K562 (cell line): ENCODE measurements around the gene WDR46. TPM values are rescaled to one million over a fixed set of nuclear protein-coding genes. Genes with fewer than 3 reads are reported as not detected.

Experiments used
- ARNT ChIP-seq, 2 experiments: fragments of 450-650 bp; IDR thresholded peaks; 2 replicates each; pipeline ENCODE4 v1.6.1; 2016; ENCODE audit warnings: mild to moderate bottlenecking in 1 of 2
- ATF1 ChIP-seq, 2 experiments: fragments of 450-650 bp in 1 of 2; IDR thresholded peaks; 2 replicates each; pipeline ENCODE4 v1.6.1; 2016; ENCODE audit warnings: missing compliant biosample characterization in 1 of 2, missing genetic modification characterization in 1 of 2
- KDM5B ChIP-seq: fragments of 200-600 bp; sonication (generic); IDR thresholded peaks from 2 replicates; pipeline ENCODE4 v1.6.1; 2012; ENCODE audit warnings: low read depth, mild to moderate bottlenecking, moderate library complexity, low read length, control low read depth, inconsistent platforms; ENCODE audit not compliant: insufficient replicate concordance
- KLF13 ChIP-seq: fragments of 450-650 bp; IDR thresholded peaks from 2 replicates; pipeline ENCODE4 v1.6.1; 2016; ENCODE audit warnings: missing genetic modification characterization, low read depth, mild to moderate bottlenecking, missing compliant biosample characterization, moderate library complexity, borderline replicate concordance
- LEF1 ChIP-seq: fragments of 450-650 bp; IDR thresholded peaks from 2 replicates; pipeline ENCODE4 v1.6.1; 2016; ENCODE audit warnings: mild to moderate bottlenecking
- MBD2 ChIP-seq: sonication (generic); IDR thresholded peaks from 2 replicates; pipeline ENCODE4 v1.6.1; 2016; ENCODE audit warnings: low read depth, borderline replicate concordance
- MCM3 ChIP-seq: fragments of 450-650 bp; IDR thresholded peaks from 2 replicates; pipeline ENCODE4 v1.6.1; 2016
- POLR2A ChIP-seq: fragments of 450-650 bp; conservative IDR thresholded peaks from 2 replicates; pipeline ENCODE4 v1.6.1; 2016
- POLR2AphosphoS2 ChIP-seq: IDR thresholded peaks from 2 replicates; pipeline ENCODE4 v1.6.1; 2012; ENCODE audit warnings: low read length, improper control_type of control experiment
- RB1 ChIP-seq: fragments of 450-650 bp; IDR thresholded peaks from 2 replicates; pipeline ENCODE4 v1.6.1; 2017; ENCODE audit warnings: low read depth, mild to moderate bottlenecking
- SMARCA4 ChIP-seq: fragments of 450-650 bp; IDR thresholded peaks from 2 replicates; pipeline ENCODE4 v1.6.1; 2016
- ZBTB7A ChIP-seq: IDR thresholded peaks from 2 replicates; pipeline ENCODE4 v1.6.1; 2011; ENCODE audit warnings: low read depth, mild to moderate bottlenecking, low read length, moderate library complexity, borderline replicate concordance; ENCODE audit not compliant: control insufficient read depth
- ZC3H11A ChIP-seq: IDR thresholded peaks from 2 replicates; pipeline ENCODE4 v1.6.1; 2012; ENCODE audit warnings: low read depth, low read length, improper control_type of control experiment
- ZNF699 ChIP-seq: fragments of 250-450 bp; sonication (Bioruptor Pico); IDR thresholded peaks from 2 replicates; pipeline ENCODE4 v1.8.0; 2021; ENCODE audit warnings: mild to moderate bottlenecking, moderate library complexity; ENCODE audit not compliant: insufficient replicate concordance
- polyA plus RNA-seq, 8 experiments: library from polyadenylated mRNA; depleted of rRNA in 4 of 8; stranded (reverse) in 5 of 8; unstranded in 3 of 8; fragments of >200 nt; fragmentation: Nextera tagmentation in 2 of 8; fragmentation: Illumina TruSeq in 1 of 8; extraction: Ambion mirVana in 2 of 8; extraction: Trizol in 1 of 8; gene quantifications; 2 replicates each; pipeline versions ENCODE4 v1.2.1 to v1.2.3, GENCODE V29; 2011 to 2014; ENCODE audit warnings: inconsistent platforms in 1 of 8, missing spikeins in 1 of 8
- total RNA-seq, 7 experiments: library from RNA; depleted of rRNA in 6 of 7; stranded (reverse); fragments of >200 nt in 6 of 7; fragmentation: Illumina TruSeq in 2 of 7; extraction: Trizol in 2 of 7; gene quantifications; 2 replicates each; pipeline versions ENCODE4 v1.2.1 to v1.2.3, GENCODE V29; 2011 to 2021; ENCODE audit warnings: low replicate concordance in 1 of 7
- TF ChIP-seq, protein P1 (sequence below), 2 experiments: fragments of 450-650 bp in 1 of 2; sonication (generic) in 1 of 2; formaldehyde crosslinking in 1 of 2; IDR thresholded peaks; 2 replicates each; pipeline versions ENCODE4 v1.7.1 to v1.9.0; 2016 to 2022; ENCODE audit warnings: inconsistent platforms in 1 of 2, mild to moderate bottlenecking in 1 of 2, missing genetic modification reagents in 1 of 2
- TF ChIP-seq, protein P2 (sequence below): sonication (generic); formaldehyde crosslinking; IDR thresholded peaks from 2 replicates; pipeline ENCODE4 v1.8.1; 2023; ENCODE audit warnings: mild to moderate bottlenecking, missing genetic modification reagents

The WDR46 gene
- total and polyA plus RNA-seq, 9 of the 15 experiments (the other 6 are each of a cell fraction or from before 2014, with no cell fraction given): 8.9 to 146 (median 93.1) TPM

DNA sequence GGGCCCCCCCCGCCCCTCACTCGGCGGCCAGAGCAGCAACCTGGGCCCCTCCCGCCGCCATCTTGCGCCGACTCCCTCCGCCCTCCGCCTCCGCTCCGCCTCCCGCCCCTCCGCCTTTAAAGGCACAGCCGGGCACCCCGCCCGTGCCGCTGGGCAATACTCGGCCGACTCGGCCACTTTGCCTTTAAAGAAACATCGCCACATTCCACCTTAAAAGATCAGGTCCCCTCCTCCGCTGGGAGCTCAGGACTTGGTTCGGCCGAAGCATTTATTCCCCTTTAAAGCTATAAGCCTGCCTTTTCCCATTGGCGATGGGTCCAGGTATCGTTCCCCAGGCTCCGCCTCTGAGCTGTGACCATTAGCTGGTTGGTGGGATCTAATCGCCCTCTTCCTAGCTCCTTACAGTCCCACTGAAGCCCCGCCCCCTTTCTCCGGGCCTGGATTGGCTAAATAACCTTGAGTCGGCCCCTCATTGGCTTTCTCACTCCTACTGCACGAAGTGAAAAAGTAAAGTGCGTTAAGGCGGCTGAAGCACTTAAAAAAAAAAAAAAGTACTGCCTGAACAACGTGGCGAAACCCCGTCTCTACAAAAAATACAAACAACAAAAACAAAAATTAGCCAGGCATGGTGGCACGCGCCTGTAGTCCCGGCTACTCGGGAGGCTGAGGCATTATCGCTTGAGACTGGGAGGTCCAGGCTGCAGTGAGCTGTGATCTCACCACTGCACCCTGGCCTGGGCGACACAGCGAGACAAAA lies 28.8 kb upstream of the WDR46 start, which contains the start of gene ZBTB22 (continued):
- TF ChIP-seq, protein P1, sequence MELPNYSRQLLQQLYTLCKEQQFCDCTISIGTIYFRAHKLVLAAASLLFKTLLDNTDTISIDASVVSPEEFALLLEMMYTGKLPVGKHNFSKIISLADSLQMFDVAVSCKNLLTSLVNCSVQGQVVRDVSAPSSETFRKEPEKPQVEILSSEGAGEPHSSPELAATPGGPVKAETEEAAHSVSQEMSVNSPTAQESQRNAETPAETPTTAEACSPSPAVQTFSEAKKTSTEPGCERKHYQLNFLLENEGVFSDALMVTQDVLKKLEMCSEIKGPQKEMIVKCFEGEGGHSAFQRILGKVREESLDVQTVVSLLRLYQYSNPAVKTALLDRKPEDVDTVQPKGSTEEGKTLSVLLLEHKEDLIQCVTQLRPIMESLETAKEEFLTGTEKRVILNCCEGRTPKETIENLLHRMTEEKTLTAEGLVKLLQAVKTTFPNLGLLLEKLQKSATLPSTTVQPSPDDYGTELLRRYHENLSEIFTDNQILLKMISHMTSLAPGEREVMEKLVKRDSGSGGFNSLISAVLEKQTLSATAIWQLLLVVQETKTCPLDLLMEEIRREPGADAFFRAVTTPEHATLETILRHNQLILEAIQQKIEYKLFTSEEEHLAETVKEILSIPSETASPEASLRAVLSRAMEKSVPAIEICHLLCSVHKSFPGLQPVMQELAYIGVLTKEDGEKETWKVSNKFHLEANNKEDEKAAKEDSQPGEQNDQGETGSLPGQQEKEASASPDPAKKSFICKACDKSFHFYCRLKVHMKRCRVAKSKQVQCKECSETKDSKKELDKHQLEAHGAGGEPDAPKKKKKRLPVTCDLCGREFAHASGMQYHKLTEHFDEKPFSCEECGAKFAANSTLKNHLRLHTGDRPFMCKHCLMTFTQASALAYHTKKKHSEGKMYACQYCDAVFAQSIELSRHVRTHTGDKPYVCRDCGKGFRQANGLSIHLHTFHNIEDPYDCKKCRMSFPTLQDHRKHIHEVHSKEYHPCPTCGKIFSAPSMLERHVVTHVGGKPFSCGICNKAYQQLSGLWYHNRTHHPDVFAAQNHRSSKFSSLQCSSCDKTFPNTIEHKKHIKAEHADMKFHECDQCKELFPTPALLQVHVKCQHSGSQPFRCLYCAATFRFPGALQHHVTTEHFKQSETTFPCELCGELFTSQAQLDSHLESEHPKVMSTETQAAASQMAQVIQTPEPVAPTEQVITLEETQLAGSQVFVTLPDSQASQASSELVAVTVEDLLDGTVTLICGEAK (IDR thresholded peaks at IDR 0.05): peak; percentile 58
- TF ChIP-seq, protein P1 (CRISPR knock-in tag; IDR thresholded peaks at IDR 0.05): no peak
- TF ChIP-seq RB1 (peak; percentile 49; the same call in 1 of the 2 replicates), POLR2A (peak; percentile 72), MCM3 (no peak), ARNT (IDR thresholded peaks at IDR 0.05) (peak; percentile 63 to 91; a peak in 2 of 4 replicates), KDM5B (peak; percentile 46), ZBTB7A (peak; percentile 86; the same call in 1 of the 2 replicates), MBD2 (peak; percentile 59; the same call in 1 of the 2 replicates), ATF1 (CRISPR knock-in tag; IDR thresholded peaks at IDR 0.05) (no peak), ATF1 (tag; IDR thresholded peaks at IDR 0.05) (peak; percentile 67), SMARCA4 (peak; percentile 76), KLF13 (tag) (peak; percentile 8; the same call in 1 of the 2 replicates), ZNF699 (CRISPR knock-in tag) (no peak), ZC3H11A (no peak), POLR2AphosphoS2 (peak; percentile 95), LEF1 (peak; percentile 43; the same call in 1 of the 2 replicates)
- TF ChIP-seq, protein P2, sequence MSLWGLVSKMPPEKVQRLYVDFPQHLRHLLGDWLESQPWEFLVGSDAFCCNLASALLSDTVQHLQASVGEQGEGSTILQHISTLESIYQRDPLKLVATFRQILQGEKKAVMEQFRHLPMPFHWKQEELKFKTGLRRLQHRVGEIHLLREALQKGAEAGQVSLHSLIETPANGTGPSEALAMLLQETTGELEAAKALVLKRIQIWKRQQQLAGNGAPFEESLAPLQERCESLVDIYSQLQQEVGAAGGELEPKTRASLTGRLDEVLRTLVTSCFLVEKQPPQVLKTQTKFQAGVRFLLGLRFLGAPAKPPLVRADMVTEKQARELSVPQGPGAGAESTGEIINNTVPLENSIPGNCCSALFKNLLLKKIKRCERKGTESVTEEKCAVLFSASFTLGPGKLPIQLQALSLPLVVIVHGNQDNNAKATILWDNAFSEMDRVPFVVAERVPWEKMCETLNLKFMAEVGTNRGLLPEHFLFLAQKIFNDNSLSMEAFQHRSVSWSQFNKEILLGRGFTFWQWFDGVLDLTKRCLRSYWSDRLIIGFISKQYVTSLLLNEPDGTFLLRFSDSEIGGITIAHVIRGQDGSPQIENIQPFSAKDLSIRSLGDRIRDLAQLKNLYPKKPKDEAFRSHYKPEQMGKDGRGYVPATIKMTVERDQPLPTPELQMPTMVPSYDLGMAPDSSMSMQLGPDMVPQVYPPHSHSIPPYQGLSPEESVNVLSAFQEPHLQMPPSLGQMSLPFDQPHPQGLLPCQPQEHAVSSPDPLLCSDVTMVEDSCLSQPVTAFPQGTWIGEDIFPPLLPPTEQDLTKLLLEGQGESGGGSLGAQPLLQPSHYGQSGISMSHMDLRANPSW: peak; percentile 69; the same call in 1 of the 2 replicates
